Measurements from ENCODE around the gene VPS26C.

The VPS26C gene

GRCh38 chr21:37200641-37201480 is 66.3 kb downstream of the VPS26C start:
- H3K4me3 ChIP-seq (ENCODE audit: low read depth, low read length): no peak overlapping the region
- TF ChIP-seq CTCF (IDR thresholded peaks at IDR 0.05; ENCODE audit: borderline replicate concordance, insufficient read depth, low read depth, low read length): no peak

GRCh38 chr21:37199057-37199924 is 67.8 kb downstream of the VPS26C start:
- TF ChIP-seq CTCF (IDR thresholded peaks at IDR 0.05; ENCODE audit: borderline replicate concordance, insufficient read depth, low read depth, low read length): no peak
- no peak overlapping the region for H3K4me3 ChIP-seq (ENCODE audit: low read depth, low read length)

- no peak overlapping the region for H3K4me3 ChIP-seq (ENCODE audit: low read depth, low read length)
- no peak for TF ChIP-seq CTCF (IDR thresholded peaks at IDR 0.05; ENCODE audit: borderline replicate concordance, insufficient read depth, low read depth, low read length)
Measured at GRCh38 chr21:37197746-37198145, 69.4 kb downstream of the VPS26C start.

GRCh38 chr21:37196847-37197246 is 70.3 kb downstream of the VPS26C start:
- H3K4me3 ChIP-seq (ENCODE audit: low read depth, low read length): no peak overlapping the region
- TF ChIP-seq CTCF (IDR thresholded peaks at IDR 0.05; ENCODE audit: borderline replicate concordance, insufficient read depth, low read depth, low read length): no peak

- H3K4me3 ChIP-seq (ENCODE audit: low read depth, low read length): no peak overlapping the region
- no peak for TF ChIP-seq CTCF (IDR thresholded peaks at IDR 0.05; ENCODE audit: borderline replicate concordance, insufficient read depth, low read depth, low read length)
Measured at GRCh38 chr21:37195610-37196009, 71.5 kb downstream of the VPS26C start.

GRCh38 chr21:37195059-37195458 is 72.1 kb downstream of the VPS26C start:
- TF ChIP-seq CTCF (IDR thresholded peaks at IDR 0.05; ENCODE audit: borderline replicate concordance, insufficient read depth, low read depth, low read length): no peak
- no peak overlapping the region for H3K4me3 ChIP-seq (ENCODE audit: low read depth, low read length)
